MM.1S (cell line): ENCODE data around the gene PDK4.

Experiments used
- DNase-seq: peaks from one replicate; pipeline ENCODE4 v3.0.0-alpha.2; 2015
- H2AFZ ChIP-seq: fragments of 300-600 bp; sonication (generic); 2 replicates; pipeline ENCODE4 v1.6.0; 2016; ENCODE audit warnings: antibody characterized with exemption, low read length
- H3F3A ChIP-seq: fragments of 300-600 bp; sonication (generic); 2 replicates; pipeline ENCODE4 v1.6.1; 2016; ENCODE audit warnings: mild to moderate bottlenecking, antibody characterized with exemption, low read length, moderate library complexity, mixed read lengths; ENCODE audit not compliant: insufficient read depth
- H3K27ac ChIP-seq: fragments of 300-600 bp; sonication (generic); 2 replicates; pipeline ENCODE4 v1.5.1; 2016; ENCODE audit warnings: mild to moderate bottlenecking, low read length
- H3K27me3 ChIP-seq: fragments of 300-600 bp; sonication (generic); replicated peaks from 2 replicates; pipeline ENCODE4 v1.6.0; 2016; ENCODE audit warnings: low read length; ENCODE audit not compliant: insufficient read depth
- H3K36me3 ChIP-seq: fragments of 300-600 bp; sonication (generic); replicated peaks from 2 replicates; pipeline ENCODE4 v1.6.1; 2016; ENCODE audit warnings: mild to moderate bottlenecking, low read length, mixed read lengths; ENCODE audit not compliant: insufficient read depth
- H3K4me1 ChIP-seq: fragments of 300-600 bp; sonication (generic); 2 replicates; pipeline ENCODE4 v1.6.1; 2016; ENCODE audit warnings: low read length, mixed read lengths
- H3K4me2 ChIP-seq: fragments of 300-600 bp; sonication (generic); 2 replicates; pipeline ENCODE4 v1.6.0; 2016; ENCODE audit warnings: low read depth, low read length
- H3K4me3 ChIP-seq: fragments of 300-600 bp; sonication (generic); 2 replicates; pipeline ENCODE4 v1.5.1; 2016; ENCODE audit warnings: low read length, mixed read lengths
- H3K79me2 ChIP-seq: fragments of 300-600 bp; sonication (generic); 2 replicates; pipeline ENCODE4 v1.6.1; 2016; ENCODE audit warnings: mixed run types, low read length, mixed read lengths
- H3K9ac ChIP-seq: fragments of 300-600 bp; sonication (generic); 2 replicates; pipeline ENCODE4 v1.6.1; 2016; ENCODE audit warnings: low read length, mixed read lengths
- H3K9me2 ChIP-seq: fragments of 300-600 bp; sonication (generic); replicated peaks from 2 replicates; pipeline ENCODE4 v1.6.1; 2016; ENCODE audit warnings: mild to moderate bottlenecking, low read length, mixed read lengths; ENCODE audit not compliant: insufficient read depth
- H3K9me3 ChIP-seq: fragments of 300-600 bp; sonication (generic); replicated peaks from 2 replicates; pipeline ENCODE4 v1.6.1; 2016; ENCODE audit warnings: mild to moderate bottlenecking, low read length, mixed read lengths; ENCODE audit not compliant: insufficient read depth
- H4K20me1 ChIP-seq: fragments of 300-600 bp; sonication (generic); 2 replicates; pipeline ENCODE4 v1.6.1; 2016; ENCODE audit warnings: mild to moderate bottlenecking, low read length, moderate library complexity, mixed read lengths; ENCODE audit not compliant: insufficient read depth
- EZH2 ChIP-seq: fragments of 300-600 bp; sonication (generic); optimal IDR thresholded peaks from 2 replicates; pipeline ENCODE3; 2017; ENCODE audit warnings: low read depth, mild to moderate bottlenecking, antibody characterized with exemption, low read length, mixed read lengths
- EZH2phosphoT487 ChIP-seq: fragments of 300-600 bp; sonication (generic); IDR thresholded peaks from 2 replicates; pipeline ENCODE4 v1.6.1; 2018; ENCODE audit warnings: antibody characterized with exemption, low read length
- TF ChIP-seq, protein P1 (sequence below): fragments of 300-600 bp; sonication (generic); IDR thresholded peaks from 2 replicates; pipeline ENCODE4 v1.5.1; 2016; ENCODE audit warnings: antibody characterized with exemption, low read length, mixed read lengths

PDK4 gene

DNA sequence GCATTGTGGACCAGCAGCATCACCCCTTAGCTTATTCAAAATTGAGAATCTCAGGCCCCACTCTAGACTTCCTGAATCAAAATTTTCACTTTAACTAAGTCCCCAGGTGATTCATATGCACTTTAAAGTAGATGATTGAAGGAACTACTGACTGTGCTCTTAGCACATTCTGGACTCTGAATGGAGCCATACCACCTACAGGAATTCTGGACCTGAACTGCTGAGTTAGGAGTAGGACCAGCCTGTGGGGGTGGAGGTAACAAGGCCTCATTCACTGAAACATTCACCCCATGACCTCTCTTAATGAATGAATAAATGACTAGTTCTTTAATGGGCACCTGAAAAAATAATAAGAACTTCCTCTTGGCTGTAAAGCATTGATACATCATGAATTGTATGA lies 7.3 kb downstream of the PDK4 start:
- DNase-seq = no peak
- Histone ChIP-seq H3K27ac (no peak overlapping the region), H3K4me3 (no peak overlapping the region), H2AFZ (no peak overlapping the region), H3K9ac (no peak overlapping the region), H4K20me1 (no peaks in the 10 kb centered on the region), H3K4me2 (no peak overlapping the region), H3K9me3 (no peaks in the 10 kb centered on the region), H3K4me1 (no peaks in the 10 kb centered on the region), H3K79me2 (no peaks in the 10 kb centered on the region), H3K9me2 (no peaks in the 10 kb centered on the region), H3K27me3 (no peaks in the 10 kb centered on the region), H3K36me3 (no peaks in the 10 kb centered on the region), H3F3A (no peaks in the 10 kb centered on the region)
- no peak for TF ChIP-seq EZH2
- TF ChIP-seq EZH2phosphoT487 = no peak
- TF ChIP-seq, protein P1, sequence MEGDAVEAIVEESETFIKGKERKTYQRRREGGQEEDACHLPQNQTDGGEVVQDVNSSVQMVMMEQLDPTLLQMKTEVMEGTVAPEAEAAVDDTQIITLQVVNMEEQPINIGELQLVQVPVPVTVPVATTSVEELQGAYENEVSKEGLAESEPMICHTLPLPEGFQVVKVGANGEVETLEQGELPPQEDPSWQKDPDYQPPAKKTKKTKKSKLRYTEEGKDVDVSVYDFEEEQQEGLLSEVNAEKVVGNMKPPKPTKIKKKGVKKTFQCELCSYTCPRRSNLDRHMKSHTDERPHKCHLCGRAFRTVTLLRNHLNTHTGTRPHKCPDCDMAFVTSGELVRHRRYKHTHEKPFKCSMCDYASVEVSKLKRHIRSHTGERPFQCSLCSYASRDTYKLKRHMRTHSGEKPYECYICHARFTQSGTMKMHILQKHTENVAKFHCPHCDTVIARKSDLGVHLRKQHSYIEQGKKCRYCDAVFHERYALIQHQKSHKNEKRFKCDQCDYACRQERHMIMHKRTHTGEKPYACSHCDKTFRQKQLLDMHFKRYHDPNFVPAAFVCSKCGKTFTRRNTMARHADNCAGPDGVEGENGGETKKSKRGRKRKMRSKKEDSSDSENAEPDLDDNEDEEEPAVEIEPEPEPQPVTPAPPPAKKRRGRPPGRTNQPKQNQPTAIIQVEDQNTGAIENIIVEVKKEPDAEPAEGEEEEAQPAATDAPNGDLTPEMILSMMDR = no peak

DNA sequence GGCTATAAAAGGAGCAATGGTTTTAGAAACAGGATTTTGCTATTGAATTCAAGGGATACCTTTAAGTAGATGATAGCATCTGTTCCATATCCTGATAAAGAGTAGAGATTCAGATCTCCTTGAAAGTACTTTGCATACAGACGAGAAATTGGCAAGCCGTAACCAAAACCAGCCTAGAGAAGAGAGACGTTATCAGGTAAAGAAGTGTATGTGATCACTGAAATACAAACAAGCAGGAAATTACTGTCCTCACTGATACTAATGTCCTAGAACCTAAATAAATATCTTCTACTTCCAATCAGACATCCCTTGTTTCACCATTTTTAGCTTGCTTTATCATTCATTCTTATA lies 9.4 kb downstream of the PDK4 start:
- H3K9me2 ChIP-seq = no peaks in the 10 kb centered on the region
- no peaks in the 10 kb centered on the region for H3K79me2 ChIP-seq
- H3K27ac ChIP-seq = no peak overlapping the region
- H3K4me1 ChIP-seq = no peaks in the 10 kb centered on the region
- no peak overlapping the region for H3K9ac ChIP-seq
- TF ChIP-seq, protein P1 = no peak
- TF ChIP-seq EZH2phosphoT487 (no peak), EZH2 (no peak)
- no peak overlapping the region for H3K4me2 ChIP-seq
- no peak for DNase-seq
- H3K27me3 ChIP-seq = no peaks in the 10 kb centered on the region
- H4K20me1 ChIP-seq = no peaks in the 10 kb centered on the region
- no peaks in the 10 kb centered on the region for H3K9me3 ChIP-seq
- H3F3A ChIP-seq = no peaks in the 10 kb centered on the region
- no peak overlapping the region for H2AFZ ChIP-seq
- H3K36me3 ChIP-seq = no peaks in the 10 kb centered on the region
- H3K4me3 ChIP-seq = no peak overlapping the region

DNA sequence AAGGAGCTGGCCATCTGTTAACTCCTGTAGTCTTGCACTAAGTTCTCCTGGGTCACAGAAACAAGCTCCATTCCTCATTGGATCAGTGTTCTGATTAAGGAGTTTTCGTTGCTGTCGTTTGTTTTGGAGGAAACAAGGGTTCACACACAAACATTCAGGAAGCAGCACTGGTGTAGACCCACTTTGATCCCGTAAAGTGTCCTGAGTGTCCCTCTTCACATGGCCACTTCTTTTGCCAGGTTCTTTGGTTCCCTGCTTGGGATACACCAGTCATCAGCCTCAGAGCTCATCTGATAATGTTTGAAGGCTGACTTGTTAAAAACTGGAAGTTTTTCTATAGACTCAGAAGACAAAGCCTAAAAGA lies 10.9 kb downstream of the PDK4 start:
- no peak for DNase-seq
- Histone ChIP-seq H3K4me2 (no peak overlapping the region), H2AFZ (no peak overlapping the region), H3K9ac (no peak overlapping the region), H3K4me1 (no peaks in the 10 kb centered on the region), H3K9me2 (no peaks in the 10 kb centered on the region), H3K27ac (no peak overlapping the region), H3K4me3 (no peak overlapping the region), H3K9me3 (no peaks in the 10 kb centered on the region), H3F3A (no peaks in the 10 kb centered on the region), H3K27me3 (no peaks in the 10 kb centered on the region), H4K20me1 (no peaks in the 10 kb centered on the region), H3K79me2 (no peaks in the 10 kb centered on the region), H3K36me3 (no peaks in the 10 kb centered on the region)
- TF ChIP-seq EZH2 = no peak
- TF ChIP-seq, protein P1 = no peak
- no peak for TF ChIP-seq EZH2phosphoT487
